Right atrium auricular region (tissue), 2 donors: ENCODE data around the gene GRM8. TPM values are rescaled to one million over a fixed set of nuclear protein-coding genes. Genes with fewer than 3 reads are reported as not detected.

Experiments
- DNase-seq: peaks from one replicate; pipeline ENCODE4 v3.0.0-alpha.2; 2019; ENCODE audit warnings: low spot score
- H3K27ac ChIP-seq, 2 donors: fragments of 200-600 bp; sonication (generic); 1 replicate in 1 of 2; 2 replicates in 1 of 2; pipeline ENCODE4 v1.5.1; 2016 to 2019
- H3K27me3 ChIP-seq, 2 donors: fragments of 200-600 bp; sonication (generic); one replicate each; pipeline versions ENCODE4 v1.5.1 to v1.6.0; 2017 to 2019
- H3K36me3 ChIP-seq: fragments of 200-600 bp; sonication (generic); one replicate; pipeline ENCODE4 v1.5.1; 2016
- H3K4me1 ChIP-seq, 2 donors: fragments of 200-600 bp; sonication (generic); one replicate each; pipeline versions ENCODE4 v1.5.1 to v1.6.0; 2017 to 2019
- H3K4me3 ChIP-seq, 2 donors: fragments of 200-600 bp; sonication (generic); 1 replicate in 1 of 2; 2 replicates in 1 of 2; pipeline ENCODE4 v1.5.1; 2017 to 2019; ENCODE audit warnings: mild to moderate bottlenecking in 1 of 2, moderate library complexity in 1 of 2
- H3K9me3 ChIP-seq, 2 donors: fragments of 200-600 bp; sonication (generic); one replicate each; pipeline ENCODE4 v1.5.1; 2019
- CTCF ChIP-seq, 2 donors: fragments of 200-600 bp; sonication (generic); IDR thresholded peaks; one replicate each; pipeline ENCODE4 v1.5.1; 2019; ENCODE audit warnings: antibody characterized with exemption in 2 of 2
- total RNA-seq, 2 donors: library from RNA; depleted of rRNA; stranded (reverse); fragments of >200 nt; gene quantifications; one replicate each; pipeline ENCODE4 v1.1.0, GENCODE V29; 2016

Gene GRM8
- total RNA-seq, 2 donors from 2014 or later: not detected

- Histone ChIP-seq H3K27ac (no peak overlapping the region), H3K4me3 (no peak overlapping the region), H3K9me3 (no peaks in the 10 kb centered on the region), H3K27me3 (no peaks in the 10 kb centered on the region), H3K36me3 (no peaks in the 10 kb centered on the region), H3K4me1 (no peaks in the 10 kb centered on the region)
- no peak for DNase-seq
- TF ChIP-seq CTCF (IDR thresholded peaks at IDR 0.05): no peak
These were observed 213.2 kb downstream of the GRM8 start for GRCh38 chr7:127039541-127039940.

GRCh38 chr7:127035203-127035849, 217.4 kb downstream of the GRM8 start:
- Histone ChIP-seq H3K4me1 (no peaks in the 10 kb centered on the region), H3K9me3 (no peaks in the 10 kb centered on the region), H3K4me3 (no peak overlapping the region), H3K36me3 (no peaks in the 10 kb centered on the region), H3K27ac (no peak overlapping the region), H3K27me3 (no peaks in the 10 kb centered on the region)
- no peak for DNase-seq
- TF ChIP-seq CTCF (IDR thresholded peaks at IDR 0.05): no peak

- Histone ChIP-seq H3K4me1 (no peaks in the 10 kb centered on the region), H3K4me3 (no peak overlapping the region), H3K9me3 (no peaks in the 10 kb centered on the region), H3K27me3 (no peaks in the 10 kb centered on the region), H3K36me3 (no peaks in the 10 kb centered on the region), H3K27ac (no peak overlapping the region)
- no peak for DNase-seq
- TF ChIP-seq CTCF (IDR thresholded peaks at IDR 0.05): no peak
These were observed 218.4 kb downstream of the GRM8 start for GRCh38 chr7:127034186-127034806.

GRCh38 chr7:127029823-127030222, 222.9 kb downstream of the GRM8 start:
- Histone ChIP-seq H3K27me3 (no peaks in the 10 kb centered on the region), H3K4me1 (no peaks in the 10 kb centered on the region), H3K9me3 (no peaks in the 10 kb centered on the region), H3K4me3 (no peak overlapping the region), H3K27ac (no peak overlapping the region), H3K36me3 (no peaks in the 10 kb centered on the region)
- TF ChIP-seq CTCF (IDR thresholded peaks at IDR 0.05): no peak
- DNase-seq: no peak

- Histone ChIP-seq H3K4me3 (no peak overlapping the region), H3K27me3 (no peaks in the 10 kb centered on the region), H3K4me1 (no peaks in the 10 kb centered on the region), H3K36me3 (no peaks in the 10 kb centered on the region), H3K27ac (no peak overlapping the region), H3K9me3 (no peaks in the 10 kb centered on the region)
- no peak for TF ChIP-seq CTCF (IDR thresholded peaks at IDR 0.05)
- no peak for DNase-seq
These were observed 230.9 kb downstream of the GRM8 start for GRCh38 chr7:127021857-127022256.
